ENCODE results near the gene PLD6.

GRCh38 chr17:17175917-17176316 is 30.2 kb downstream of the PLD6 start:
- TF ChIP-seq CTCF (IDR thresholded peaks at IDR 0.05; ENCODE audit: low read depth, low read length) (no peak), MYC (IDR thresholded peaks at IDR 0.05; ENCODE audit: low read depth, low read length) (no peak), POLR2A (IDR thresholded peaks at IDR 0.05; ENCODE audit: extremely low read depth, insufficient read length) (no peak), MAX (IDR thresholded peaks at IDR 0.05; ENCODE audit: low read depth, low read length) (no peak)
